Stimulated activated CD8-positive, alpha-beta memory T cell treated with anti-CD3 and anti-CD28 coated beads, Interleukin-2, amount 100 ng/mL, for 48 hours (primary cell): ENCODE measurements around the gene CDK5R1.
"Not testable (repeated sequence)": the region's sequence is repeated elsewhere in the genome, so short reads cannot be mapped to it uniquely, and the experiment has no call there.

Experiments used
- DNase-seq, 2 donors: peaks; one replicate each; pipeline ENCODE4 v3.0.0-alpha.2; 2020; ENCODE audit warnings: low read depth in 2 of 2

Gene CDK5R1

GRCh38 chr17:32486701-32487472 is at the start of gene CDK5R1:
Gene CDK5R1 (plus strand): TSS chr17:32486993. CDS start chr17:32487621, 628 bp downstream.
- DNase-seq, result peak in 1 of 2 donors; percentile 56

- DNase-seq, result no peak
These were observed 46.1 kb upstream of the CDK5R1 start for GRCh38 chr17:32440722-32441121.

DNA sequence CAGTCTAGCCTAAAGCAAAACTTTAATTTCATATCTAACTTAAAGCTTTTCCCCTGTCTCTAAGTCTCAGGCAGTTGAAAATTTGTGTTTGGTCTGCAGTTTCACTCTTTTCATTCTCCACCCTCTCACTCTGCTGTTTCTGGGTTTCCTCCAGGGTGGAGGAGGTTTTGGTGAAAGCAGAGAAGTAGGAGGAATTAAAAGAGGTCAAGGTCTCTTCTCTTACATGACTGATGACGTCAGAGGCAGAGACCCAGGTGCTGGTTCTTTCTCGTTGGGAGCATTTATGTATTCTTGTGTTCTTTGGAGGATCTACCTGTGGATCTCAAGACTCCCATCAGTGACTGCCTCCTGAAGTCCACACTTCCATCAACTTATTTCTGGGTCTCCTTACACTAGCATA is 44.9 kb upstream of the CDK5R1 start:
- DNase-seq, result no peak

GRCh38 chr17:32443827-32444300 is 42.9 kb upstream of the CDK5R1 start:
- DNase-seq, result no peak

DNA sequence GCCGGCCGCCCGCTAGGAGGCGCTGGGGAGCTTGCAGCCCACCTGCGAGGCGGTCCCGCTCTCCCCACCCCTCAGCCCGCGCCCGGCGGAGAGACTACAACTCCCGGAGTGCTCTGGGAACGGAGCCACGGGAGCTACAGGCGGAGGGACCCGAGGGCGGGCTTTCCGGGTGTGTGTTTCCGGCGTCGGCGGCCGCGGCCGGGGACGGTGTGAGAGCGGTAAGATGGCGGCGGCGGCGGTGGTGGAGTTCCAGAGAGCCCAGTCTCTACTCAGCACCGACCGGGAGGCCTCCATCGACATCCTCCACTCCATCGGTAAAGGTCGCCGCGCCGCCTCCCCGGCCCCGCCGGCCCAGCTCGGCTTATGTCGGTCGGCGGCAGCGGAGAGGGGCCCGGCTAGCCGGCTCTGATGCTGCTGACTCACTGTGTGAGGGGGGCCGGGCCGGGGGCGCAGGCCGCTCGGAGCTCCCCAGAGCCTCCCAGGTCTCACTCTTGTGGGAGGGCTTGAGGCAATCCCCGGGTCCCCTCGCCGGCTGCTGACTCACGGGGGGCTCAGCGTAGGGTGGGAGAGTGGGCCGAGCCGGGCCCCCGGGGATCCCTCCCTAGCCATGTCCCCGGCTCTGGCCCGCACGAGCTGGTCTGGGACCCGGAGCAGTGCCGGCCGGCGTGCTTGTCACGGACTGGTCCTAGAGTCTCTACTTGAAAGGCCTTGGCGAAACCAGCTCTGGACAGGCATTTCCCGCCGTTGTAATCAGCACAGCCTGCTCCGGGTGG is 42.3 kb upstream of the CDK5R1 start, which contains the start of gene PSMD11:
Gene PSMD11 (plus strand): TSS at position 210 of the 773 bp plus-strand sequence. CDS start 14 bp downstream, at position 224.
- DNase-seq, result peak; percentile 99

DNA sequence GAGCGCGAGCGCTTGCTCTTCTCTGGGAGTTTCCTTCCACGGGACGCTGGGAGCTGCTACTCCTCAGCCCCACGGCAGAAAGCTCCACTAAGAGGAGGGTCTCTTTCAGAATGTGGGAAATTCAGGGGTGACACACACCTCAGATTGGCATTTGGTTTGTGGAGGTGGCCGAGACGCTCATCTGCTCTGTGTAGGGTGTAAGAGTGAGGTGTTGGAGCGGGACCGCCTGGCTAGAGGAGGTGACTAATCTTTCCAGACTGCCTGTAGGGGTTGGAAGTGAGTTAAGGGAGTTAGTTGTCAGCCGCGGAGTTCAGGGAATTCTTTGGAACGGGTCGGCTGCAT is 41.7 kb upstream of the CDK5R1 start:
- peak; percentile 17 to 31 for DNase-seq

- no peak for DNase-seq
These were observed 41.3 kb upstream of the CDK5R1 start for GRCh38 chr17:32445497-32445896.

DNA sequence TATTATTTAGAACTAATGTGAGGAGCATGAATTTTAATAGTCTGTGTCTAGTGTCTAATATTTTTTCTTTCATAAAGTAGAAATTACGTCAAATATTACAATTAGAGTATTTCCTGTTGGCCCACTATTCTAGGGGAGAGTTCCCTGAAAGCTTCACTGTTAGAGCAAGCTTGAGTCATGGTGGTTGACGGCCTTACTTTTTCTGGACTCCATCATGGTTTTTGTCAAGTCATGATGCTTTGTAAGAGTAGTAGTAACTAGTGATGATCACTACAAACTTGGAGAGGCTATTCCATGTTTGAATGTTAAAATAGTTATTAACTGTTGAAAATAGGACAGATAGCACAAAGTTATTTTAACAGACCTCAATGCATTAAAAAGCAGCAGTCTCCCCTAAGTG is 40.8 kb upstream of the CDK5R1 start:
- DNase-seq, result no peak

GRCh38 chr17:32446949-32447348 is 39.8 kb upstream of the CDK5R1 start:
- DNase-seq, result no peak

DNA sequence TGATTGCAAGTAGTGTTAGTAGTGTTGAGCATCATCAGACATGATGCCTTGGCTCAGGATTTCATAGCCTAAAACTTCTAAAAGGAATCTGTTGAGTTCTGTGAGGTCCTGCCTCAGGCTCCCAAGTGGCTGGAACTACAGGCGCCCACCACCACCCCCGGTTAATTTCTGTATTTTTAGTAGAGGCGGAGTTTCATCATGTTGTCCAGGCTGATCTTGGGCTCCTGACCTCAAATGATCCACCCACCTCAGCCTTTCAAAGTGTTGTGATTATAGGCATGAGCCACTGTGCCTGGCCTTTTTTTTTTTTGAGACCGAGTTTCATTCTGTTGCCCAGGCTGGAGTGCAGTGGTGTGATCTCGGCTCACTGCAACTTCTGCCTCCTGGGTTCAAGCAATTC is 36.8 kb upstream of the CDK5R1 start:
- no peak for DNase-seq

GRCh38 chr17:32450379-32450778 is 36.4 kb upstream of the CDK5R1 start:
- not testable (repeated sequence) for DNase-seq

GRCh38 chr17:32451879-32452278 is 34.9 kb upstream of the CDK5R1 start:
- no peak for DNase-seq

GRCh38 chr17:32452281-32452680 is 34.5 kb upstream of the CDK5R1 start:
- DNase-seq, result no peak

DNA sequence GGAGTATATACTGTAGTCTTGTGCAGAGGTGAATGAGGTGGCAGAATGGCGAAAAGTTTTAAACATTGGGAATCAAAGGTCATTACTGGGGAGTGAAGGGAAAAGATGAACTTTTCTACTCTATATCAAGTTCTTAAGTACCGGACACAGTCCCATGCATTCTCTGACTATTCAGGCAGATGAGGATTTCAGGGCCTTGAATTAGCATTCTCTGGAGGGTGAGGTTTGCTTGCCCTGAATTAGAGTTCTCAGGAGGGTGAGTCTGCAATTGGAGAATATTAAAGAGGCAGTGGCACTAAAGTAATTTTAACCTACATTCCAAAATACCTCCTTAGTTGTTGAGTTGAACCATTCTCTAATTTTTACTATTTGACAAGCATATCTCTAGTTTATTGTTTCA is 33.4 kb upstream of the CDK5R1 start:
- DNase-seq, result no peak

- no peak for DNase-seq
These were observed 28.4 kb upstream of the CDK5R1 start for GRCh38 chr17:32458371-32458770.

- no peak for DNase-seq
These were observed 26.7 kb upstream of the CDK5R1 start for GRCh38 chr17:32460054-32460453.

DNA sequence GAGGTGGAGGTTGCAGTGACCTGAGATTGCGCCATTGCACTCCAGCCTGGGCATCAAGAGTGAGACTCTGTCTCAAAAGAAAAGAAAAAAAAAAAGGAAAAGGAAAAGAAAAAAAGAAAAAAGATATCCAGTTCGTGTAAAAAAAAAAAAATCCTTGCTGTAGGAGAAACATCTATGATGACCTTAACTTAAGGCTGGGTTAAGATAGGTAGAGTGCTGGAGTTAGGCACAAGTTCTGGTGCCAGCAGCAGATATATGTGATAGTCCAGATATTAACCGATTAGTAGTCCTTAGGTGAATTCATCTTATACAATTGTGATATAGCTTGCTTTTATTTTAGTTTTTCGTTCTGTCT is 25.3 kb upstream of the CDK5R1 start:
- no peak for DNase-seq

- peak; percentile 43 to 49 for DNase-seq
These were observed 24.8 kb upstream of the CDK5R1 start for GRCh38 chr17:32461853-32462617.

DNA sequence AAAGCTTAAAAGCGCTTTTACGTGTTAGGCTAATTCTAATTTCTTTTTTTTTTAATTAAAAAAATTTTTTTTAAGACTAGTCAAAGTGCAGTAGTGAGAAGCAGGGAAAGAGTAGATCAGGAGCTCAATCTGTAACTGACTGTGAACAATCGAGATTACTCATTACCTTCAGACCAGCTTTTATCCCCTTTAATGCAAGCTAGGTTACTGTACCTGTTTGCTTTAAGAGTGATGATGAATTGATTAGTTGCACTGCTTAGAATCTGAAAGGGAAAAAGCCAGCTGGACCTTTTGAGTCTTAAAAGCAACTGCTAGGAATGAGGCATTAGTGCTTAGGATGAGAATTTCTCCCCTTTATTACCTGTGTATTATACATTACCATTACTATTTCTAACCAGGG is 23.5 kb upstream of the CDK5R1 start:
- no peak for DNase-seq

DNA sequence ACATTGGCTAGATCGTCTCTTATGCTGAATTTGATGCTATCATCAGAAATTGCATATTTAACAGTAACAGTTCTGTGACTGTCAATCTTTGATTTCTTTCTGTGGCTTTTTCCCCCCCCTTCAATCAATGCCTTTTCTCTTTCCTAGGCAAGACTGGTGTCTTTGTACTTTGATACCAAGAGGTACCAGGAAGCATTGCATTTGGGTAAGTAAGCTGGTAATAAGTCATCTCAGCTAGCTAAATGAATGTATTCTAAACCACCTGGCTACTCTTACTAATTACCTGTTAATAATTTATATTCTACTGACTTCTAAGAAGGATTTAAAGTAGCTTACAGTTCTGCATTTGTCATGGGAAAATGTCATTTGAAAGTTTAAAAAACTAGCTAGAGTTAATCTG is 22.4 kb upstream of the CDK5R1 start:
- no peak for DNase-seq

DNA sequence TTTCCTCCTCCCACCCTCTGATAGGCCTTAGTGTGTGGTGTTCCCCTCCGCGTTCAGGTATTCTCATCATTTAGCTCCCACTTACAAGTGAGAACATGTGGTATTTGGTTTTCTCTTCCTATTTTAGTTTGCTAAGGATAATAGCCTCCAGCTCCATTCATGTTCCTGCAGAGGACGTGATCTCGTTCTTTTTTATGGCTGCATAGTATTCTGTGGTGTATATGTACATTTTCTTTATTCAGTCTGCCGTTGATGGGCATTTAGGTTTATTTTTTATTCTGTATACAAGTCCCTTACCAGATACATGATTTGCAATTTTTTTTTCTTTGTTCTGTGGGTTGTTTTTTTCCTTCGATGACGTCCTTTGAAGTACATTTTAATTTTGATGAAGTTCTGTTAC is 18.8 kb upstream of the CDK5R1 start:
- no peak for DNase-seq

- no peak for DNase-seq
These were observed 16.2 kb upstream of the CDK5R1 start for GRCh38 chr17:32470405-32471167.
